ENCODE data around the gene EPHA7. TPM values are rescaled to one million over a fixed set of nuclear protein-coding genes. Genes with fewer than 3 reads are reported as not detected.

EPHA7 gene
- total RNA-seq, 1 donor from 2014 or later, result 102 TPM

DNA sequence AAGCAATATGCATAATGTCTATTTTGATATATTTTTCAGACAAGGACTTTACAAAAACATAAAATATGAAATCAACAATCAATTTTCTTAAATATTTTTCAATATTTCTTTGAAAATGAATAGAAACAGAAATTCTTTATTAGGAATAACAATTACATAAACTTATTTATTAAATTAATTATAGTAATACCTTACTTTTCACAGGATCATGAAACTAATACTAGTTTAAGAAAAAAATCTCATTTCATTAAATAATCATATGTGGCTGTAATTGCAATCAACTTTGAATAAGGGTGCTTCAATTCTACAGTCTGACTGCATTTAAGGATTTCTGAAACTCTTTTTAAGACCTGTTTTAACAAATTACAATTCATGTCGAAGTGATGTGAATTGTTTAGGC, 26.6 kb downstream of the EPHA7 start:
- no peak for DNase-seq

- DNase-seq, result no peak
Observed at GRCh38 chr6:93391965-93392364, 27.4 kb downstream of the EPHA7 start.

GRCh38 chr6:93389192-93389591, 30.2 kb downstream of the EPHA7 start:
- no peak for DNase-seq

DNA sequence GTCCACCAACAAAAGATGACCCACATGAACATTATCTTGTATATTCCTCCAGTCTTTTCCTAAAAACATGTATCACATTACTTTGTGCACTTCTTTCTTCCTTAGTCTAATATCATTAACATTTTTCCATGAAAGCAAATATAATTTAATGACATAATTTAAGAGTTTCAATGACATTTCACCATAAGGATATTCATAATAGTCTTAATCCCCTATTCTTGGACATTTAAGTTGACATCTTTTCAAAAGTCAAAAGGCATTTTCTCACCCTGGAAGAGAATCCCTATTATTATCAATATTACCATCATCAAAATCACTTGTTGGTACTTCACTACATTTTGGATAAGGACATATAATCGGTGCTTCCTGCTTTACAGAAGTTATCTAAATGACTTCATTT, 31.3 kb downstream of the EPHA7 start:
- DNase-seq, result no peak

DNA sequence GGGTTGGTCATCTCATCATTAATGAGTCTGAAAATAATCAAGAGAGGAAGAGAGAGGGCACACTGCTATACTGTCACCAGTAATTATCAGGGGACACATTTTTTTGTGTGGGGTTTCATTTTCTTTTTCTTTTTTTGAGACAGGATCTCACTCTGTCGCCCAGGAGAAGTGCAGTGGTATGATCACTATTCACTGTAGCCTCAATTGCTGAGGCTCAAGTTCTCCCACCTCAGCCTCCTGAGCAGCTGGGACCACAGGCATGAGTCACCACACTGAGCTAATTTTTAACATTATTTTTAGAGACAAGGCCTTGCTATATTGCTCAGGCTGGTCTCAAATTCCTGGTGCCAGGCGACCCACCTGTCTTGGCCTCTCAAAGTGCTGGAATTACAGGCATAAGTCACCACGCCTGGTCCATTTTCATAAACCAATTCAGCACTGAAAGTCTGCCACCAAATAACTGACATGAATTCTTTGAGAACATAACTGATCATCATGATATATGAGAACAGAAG, 43.3 kb downstream of the EPHA7 start:
- no peak for DNase-seq

GRCh38 chr6:93373445-93373844, 45.9 kb downstream of the EPHA7 start:
- no peak for DNase-seq

- no peak for DNase-seq
Observed at GRCh38 chr6:93371756-93372155, 47.6 kb downstream of the EPHA7 start.

GRCh38 chr6:93369586-93370134, 49.7 kb downstream of the EPHA7 start:
- DNase-seq, result no peak

DNA sequence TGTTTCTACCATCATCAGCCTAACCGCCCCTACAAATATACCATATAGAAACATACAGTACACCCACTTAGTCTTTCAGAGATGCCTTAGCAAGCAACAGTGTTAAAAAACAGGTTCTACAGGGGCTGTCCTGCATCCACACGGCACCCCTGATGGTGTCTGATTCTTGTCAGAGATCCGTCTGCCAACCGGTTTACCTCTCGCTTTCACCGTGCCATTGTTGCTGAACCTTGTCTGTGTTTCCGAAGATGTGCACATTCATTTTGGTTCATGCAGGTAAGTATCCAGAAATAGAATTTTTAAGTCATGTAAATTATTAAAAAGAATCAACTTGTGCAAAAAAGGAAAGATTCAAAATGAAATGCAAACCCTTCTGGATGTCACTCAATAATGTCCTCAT, 52.9 kb downstream of the EPHA7 start:
- DNase-seq, result no peak

DNA sequence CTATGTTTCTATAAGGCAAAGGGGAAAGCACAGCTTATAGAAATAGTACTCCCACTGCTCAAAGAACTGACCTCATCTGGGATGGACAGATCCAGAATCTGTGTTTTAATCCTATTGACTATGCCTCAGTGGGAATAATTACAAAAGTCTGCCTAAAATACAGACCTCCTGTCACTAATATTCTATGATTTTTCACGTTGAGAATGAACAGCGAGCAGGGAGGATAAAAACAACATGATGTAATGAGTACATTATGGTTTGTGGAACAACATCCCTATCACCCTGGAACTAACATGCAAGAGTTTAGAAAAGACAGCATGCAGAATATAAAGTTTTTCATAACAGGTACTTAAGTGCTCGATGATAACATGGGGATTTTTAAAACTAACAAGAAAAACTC, 53.9 kb downstream of the EPHA7 start:
- no peak for DNase-seq

GRCh38 chr6:93358435-93358834, 60.9 kb downstream of the EPHA7 start:
- DNase-seq, result no peak

GRCh38 chr6:93352604-93353003, 66.8 kb downstream of the EPHA7 start:
- no peak for DNase-seq

GRCh38 chr6:93351222-93351621, 68.1 kb downstream of the EPHA7 start:
- DNase-seq, result no peak

DNA sequence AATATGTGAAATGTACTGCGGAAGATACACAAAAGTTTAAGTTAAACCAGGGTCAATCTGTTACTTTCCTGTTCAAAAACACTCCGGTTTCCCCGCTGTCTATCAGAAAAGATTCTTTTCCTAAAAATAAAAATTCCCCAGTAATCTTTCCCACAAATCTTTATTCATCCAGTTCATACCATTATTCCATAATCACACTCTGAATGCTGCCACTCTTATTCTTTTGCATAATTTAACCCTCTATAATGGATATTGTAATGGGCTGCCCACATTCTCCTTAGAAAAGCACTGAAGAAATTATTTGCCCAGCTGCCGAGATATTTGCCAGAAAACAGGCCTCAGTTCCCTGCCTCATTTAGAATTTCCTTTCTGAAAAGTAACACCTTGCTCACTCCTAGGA, 68.6 kb downstream of the EPHA7 start:
- DNase-seq, result no peak

DNA sequence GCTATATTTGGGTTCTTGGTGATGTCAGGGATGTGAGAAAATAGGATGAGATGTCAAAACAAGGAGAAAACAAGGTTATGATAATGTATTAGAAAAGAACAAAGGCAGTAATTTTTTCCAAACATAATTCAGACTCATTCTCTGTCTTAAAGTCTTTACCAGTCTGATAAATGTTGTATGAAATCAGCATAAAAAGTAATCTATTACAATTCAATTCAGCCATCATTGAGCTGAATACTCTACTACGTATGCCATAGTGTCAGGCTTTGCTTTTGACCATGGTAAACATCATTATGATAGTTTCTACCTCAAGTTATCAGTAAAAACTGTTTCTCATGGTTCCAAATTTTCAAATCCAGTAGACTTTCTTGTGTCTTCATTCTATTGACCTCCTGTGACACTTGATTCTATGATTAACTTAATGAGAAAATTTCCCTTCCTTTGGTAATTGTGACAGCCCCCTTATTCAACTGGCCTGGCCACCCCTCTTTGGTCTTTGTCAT, 75.0 kb downstream of the EPHA7 start:
- no peak for DNase-seq

DNA sequence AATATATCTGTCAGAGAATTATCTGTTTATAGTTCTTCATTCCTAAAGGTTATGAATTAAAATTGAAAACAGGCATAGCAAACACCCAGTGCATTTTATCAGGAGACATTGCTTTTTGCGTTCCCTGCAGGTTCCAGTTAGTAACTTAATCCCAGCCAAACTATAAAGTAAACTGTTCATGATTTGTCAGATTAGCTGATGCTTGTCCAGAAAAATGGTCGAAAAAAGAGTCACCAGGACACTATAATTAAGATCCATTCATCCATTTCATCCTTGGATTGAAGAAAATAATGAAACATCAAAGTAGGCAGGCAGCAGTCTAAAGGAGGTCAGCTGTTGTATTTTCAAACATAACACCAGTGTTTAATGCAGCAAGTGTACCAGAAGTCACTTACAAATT, 75.9 kb downstream of the EPHA7 start:
- no peak for DNase-seq

DNA sequence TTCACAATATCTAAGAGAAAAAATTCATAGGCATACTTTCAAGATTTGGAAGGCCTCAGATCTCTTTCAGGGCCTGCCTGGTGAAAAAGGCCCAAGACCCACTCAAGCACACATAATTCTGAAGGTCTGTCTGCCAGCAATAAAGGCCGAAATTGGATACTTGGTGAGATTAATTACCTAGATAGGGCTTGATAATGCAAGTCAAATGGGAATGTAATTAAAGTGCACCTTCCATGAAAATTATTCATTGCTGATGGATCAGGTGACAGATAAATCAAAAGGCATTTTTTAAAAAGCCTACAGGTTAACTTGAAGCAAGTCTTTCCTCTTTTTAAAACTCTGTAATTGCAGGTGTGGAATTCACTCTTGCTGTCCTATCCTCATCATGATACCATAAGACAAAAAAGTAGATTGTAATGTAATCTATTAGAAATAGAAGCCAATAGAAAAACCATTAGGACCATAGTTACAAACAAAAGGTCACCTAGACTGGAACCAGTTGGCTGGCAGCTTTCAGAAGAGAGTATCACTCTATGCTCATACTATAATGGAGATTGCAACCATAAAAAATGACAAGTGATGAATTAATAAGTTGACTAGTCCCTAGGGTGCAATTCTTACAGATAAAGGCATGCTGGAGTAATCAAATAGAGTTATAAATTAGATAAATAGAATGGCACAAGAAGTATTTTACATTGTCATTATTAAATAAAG, 77.3 kb downstream of the EPHA7 start:
- no peak for DNase-seq

DNA sequence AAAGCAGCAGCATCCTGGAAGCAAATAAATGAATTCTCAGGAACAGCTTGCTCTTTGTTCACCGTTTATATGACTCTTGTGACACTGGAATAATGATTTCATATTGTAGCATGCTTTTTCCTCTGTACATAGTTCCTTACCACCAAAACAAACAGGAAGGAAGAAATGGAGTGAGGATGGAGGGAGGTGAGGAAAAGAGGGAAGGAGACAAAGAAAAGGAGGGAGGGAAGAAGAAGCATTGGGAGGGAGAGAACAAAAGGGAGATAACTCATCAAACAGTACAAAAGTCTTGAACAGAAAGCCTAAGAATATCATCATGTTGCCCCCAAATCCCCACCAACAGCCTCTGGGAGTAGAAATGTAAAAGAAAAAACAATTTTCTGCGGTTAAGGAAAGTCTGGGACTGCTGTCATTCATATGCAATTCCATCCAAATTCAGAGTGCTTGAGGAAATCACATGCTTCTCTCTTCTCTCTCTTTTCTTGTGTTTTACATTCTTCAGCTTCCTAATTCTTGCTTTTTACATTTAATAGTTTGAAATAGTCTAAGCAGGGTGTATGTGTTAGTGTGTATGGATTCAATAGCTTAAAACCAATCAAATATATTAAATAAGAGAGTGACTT, 81.5 kb downstream of the EPHA7 start:
- DNase-seq, result no peak

- DNase-seq, result no peak
Observed at GRCh38 chr6:93337014-93337413, 82.3 kb downstream of the EPHA7 start.

DNA sequence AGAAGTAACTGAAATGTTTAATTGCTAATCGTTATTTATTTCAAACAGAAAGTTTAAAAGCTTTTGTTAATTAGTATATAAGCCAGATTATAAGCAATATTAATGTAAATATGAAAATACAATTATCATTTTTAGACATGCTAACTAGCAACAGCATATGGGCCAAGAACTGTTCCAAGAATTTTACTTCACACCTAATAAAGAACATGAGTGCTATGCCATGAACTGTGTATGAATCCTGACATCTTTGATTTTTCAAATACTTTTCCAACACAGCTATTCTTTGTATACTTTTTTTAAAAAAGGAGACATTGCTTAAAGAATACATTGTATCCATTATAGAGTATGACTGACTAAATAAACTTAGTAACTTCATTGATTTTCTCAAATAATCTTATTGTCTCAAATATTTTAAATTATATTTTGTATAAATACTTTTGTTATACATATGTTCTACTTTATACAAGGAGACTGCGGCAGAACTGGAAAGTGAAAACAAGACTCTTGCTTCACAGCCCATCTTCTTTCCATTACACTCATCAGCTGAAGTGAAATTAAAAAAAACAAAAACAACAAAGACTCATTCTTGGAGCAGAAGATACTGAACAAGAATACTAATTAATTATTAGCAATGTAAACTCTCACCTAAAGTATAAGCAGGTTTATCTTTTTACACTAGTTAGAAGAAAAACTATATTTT, 89.9 kb downstream of the EPHA7 start:
- DNase-seq, result no peak

GRCh38 chr6:93327857-93328256, 91.5 kb downstream of the EPHA7 start:
- no peak for DNase-seq

DNA sequence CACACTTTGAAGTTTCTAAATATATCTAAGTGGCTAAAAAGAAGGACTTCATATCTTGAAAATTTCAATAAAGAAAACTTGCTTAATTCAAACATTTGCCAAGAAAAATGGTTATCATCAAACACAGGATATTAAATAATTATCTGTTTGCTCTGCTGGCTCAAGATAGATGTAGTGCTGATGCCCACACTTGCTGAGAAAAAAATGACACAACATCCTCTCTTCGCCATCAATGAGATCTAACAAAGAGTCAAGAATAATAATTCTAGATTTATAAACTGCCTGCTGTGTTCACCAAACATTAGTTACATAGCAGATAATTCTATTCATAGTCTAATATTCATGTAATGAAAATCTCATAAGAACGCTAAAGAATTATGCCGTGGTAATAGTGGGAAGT, 93.6 kb downstream of the EPHA7 start:
- no peak for DNase-seq

GRCh38 chr6:93323630-93324029, 95.7 kb downstream of the EPHA7 start:
- DNase-seq, result no peak

All from occipital lobe (tissue), 2 donors.